ENCODE data around the gene PCNX3. TPM values are rescaled to one million over a fixed set of nuclear protein-coding genes. Genes with fewer than 3 reads are reported as not detected.

The PCNX3 gene
- total RNA-seq, 2 donors from 2014 or later: 32.0 to 67.9 TPM

DNA sequence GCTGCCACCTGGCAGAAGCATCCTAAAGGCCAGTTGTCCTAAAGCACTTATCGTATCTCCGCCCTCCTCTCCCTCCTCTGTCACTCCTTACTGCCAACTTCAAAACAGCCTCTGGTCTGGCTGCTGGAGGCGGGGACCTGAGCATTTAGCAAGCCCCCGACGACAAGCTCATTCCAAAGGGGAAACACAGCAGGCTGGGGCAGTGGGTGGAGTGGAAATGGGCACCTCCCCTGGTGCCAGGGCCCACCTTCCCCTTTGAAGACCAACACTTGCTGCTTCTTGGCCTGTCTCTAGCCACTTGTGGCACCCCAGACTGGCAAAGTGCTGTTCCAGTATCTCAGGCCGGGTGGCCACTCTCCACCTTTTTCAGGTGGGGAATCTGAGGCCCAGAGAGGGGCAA, 5.2 kb upstream of the PCNX3 start:
- no peaks in the 10 kb centered on the region for H3K27me3 ChIP-seq (replicated peaks; ENCODE audit: insufficient read depth)
- H3K4me1 ChIP-seq (replicated peaks): peaks cover 28% of the 10 kb centered on the region
- intact Hi-C loops (cut with DNase I): loop anchor here (2.0 kb wide), 1 partner anchor 34 kb away; the partner anchor contains the start of gene EHBP1L1
- no peaks in the 10 kb centered on the region for H3K9me3 ChIP-seq
- H3K36me3 ChIP-seq: peaks cover 2 to 5% of the 10 kb centered on the region in 2 donors
- peak overlapping the region in 1 of 2 donors; percentile 54 for H3K27ac ChIP-seq
- 54% methylated on average over 6 of the region's 6 CpGs for WGBS
- DNase-seq (ENCODE audit: low spot score): no peak
- H3K4me3 ChIP-seq: no peak overlapping the region
- TF ChIP-seq POLR2AphosphoS5 (IDR thresholded peaks at IDR 0.05) (no peak), POLR2A (IDR thresholded peaks at IDR 0.05) (no peak)
- TF ChIP-seq, protein P1, sequence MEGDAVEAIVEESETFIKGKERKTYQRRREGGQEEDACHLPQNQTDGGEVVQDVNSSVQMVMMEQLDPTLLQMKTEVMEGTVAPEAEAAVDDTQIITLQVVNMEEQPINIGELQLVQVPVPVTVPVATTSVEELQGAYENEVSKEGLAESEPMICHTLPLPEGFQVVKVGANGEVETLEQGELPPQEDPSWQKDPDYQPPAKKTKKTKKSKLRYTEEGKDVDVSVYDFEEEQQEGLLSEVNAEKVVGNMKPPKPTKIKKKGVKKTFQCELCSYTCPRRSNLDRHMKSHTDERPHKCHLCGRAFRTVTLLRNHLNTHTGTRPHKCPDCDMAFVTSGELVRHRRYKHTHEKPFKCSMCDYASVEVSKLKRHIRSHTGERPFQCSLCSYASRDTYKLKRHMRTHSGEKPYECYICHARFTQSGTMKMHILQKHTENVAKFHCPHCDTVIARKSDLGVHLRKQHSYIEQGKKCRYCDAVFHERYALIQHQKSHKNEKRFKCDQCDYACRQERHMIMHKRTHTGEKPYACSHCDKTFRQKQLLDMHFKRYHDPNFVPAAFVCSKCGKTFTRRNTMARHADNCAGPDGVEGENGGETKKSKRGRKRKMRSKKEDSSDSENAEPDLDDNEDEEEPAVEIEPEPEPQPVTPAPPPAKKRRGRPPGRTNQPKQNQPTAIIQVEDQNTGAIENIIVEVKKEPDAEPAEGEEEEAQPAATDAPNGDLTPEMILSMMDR (IDR thresholded peaks at IDR 0.05): no peak

DNA sequence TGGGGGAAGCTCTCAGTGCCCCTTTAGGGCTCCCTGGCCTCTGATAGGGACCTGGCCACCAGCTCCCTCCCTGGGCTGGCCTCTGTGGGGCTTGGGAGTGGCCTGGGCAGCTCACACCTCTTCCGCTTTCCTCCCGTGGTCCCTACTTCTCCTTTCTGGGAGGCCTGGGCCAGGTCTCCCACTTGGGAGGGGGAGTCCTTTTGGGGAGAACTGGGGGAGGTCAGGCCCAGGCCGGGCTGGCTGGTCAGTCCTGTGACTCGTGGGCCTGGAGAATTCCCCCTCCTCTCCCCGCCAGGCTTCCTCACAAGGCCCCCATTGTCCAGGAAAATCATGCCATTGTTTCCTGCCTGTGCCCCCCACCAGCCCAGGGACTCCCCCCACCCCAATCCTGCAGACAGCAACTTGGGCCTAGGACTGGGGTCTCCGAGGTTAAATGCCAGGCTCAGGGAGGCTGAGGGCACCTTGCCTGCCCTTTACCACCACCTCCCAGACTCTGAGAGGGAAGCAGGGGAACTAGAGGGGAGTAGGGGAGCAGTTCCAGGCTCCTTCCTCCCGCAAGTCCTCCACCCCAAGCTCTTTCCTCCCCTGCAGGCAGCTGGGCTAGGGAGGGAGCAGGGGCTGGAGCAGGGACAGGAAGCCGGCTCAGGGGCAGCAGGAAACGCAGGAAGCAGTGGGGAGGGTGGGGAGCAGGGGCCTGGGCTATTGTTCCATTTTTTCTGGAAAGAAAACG, 4.4 kb upstream of the PCNX3 start:
- no peaks in the 10 kb centered on the region for H3K27me3 ChIP-seq (replicated peaks; ENCODE audit: insufficient read depth)
- no peaks in the 10 kb centered on the region for H3K36me3 ChIP-seq
- DNase-seq (ENCODE audit: low spot score): no peak
- WGBS: 48% methylated on average over 10 of the region's 10 CpGs
- peak overlapping the region in 1 of 2 donors; percentile 54 for H3K27ac ChIP-seq
- peaks cover 28% of the 10 kb centered on the region for H3K4me1 ChIP-seq (replicated peaks)
- intact Hi-C loops (cut with DNase I): loop anchor here (2.0 kb wide), 1 partner anchor 34 kb away; the partner anchor contains the start of gene EHBP1L1
- TF ChIP-seq POLR2AphosphoS5 (IDR thresholded peaks at IDR 0.05) (no peak), POLR2A (IDR thresholded peaks at IDR 0.05) (no peak)
- TF ChIP-seq, protein P1 (IDR thresholded peaks at IDR 0.05): no peak
- H3K4me3 ChIP-seq: peak overlapping the region in 1 of 2 donors; percentile 70
- no peaks in the 10 kb centered on the region for H3K9me3 ChIP-seq

DNA sequence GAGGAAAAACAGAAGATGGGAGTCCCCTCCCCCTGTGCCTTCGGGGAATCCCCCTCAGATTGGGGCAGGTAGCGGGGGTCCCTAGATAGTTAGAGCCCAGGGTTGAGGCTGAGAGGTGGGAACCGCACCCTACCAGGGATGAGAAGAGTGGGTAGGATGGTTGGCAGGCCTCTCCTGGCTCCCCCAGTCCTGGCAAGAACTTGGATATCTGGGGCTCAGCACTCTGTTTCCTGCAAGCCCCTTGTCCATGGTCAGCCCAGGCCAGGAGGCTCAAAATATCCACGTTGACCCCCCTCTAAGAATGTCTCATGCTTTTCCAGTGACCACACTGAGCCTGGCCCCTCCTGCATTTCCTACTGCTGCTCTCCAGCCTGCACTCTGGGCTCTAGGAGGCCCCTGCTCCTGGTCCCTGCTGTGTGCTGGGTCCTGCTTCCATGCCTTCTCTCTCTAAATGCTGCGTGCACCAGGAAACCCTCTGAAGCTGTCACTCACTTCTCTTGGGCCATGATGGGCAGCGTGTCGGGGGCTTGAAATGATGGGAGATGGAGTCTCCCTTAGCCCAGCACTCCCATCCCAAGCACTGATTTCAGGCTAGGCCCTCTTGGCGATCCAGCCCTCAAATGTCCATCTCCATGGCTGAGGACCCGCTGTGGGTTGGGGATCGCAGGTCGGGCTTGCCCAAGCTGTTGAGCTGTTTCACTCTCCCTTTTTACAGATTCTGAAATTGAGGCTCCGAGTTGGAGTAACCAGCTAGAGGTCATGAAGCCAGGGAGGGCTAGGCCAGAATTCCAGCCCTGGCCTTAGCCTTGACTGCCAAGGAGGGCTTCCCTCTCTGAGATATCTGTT, 3.6 kb upstream of the PCNX3 start:
- TF ChIP-seq POLR2AphosphoS5 (IDR thresholded peaks at IDR 0.05) (no peak), POLR2A (IDR thresholded peaks at IDR 0.05) (no peak)
- TF ChIP-seq, protein P1 (IDR thresholded peaks at IDR 0.05): no peak
- Histone ChIP-seq H3K4me3 (peak overlapping the region in 1 of 2 donors; percentile 70), H3K27ac (peak overlapping the region in 1 of 2 donors; percentile 93), H3K9me3 (no peaks in the 10 kb centered on the region), H3K4me1 (replicated peaks) (peaks cover 35% of the 10 kb centered on the region), H3K36me3 (no peaks in the 10 kb centered on the region), H3K27me3 (replicated peaks; ENCODE audit: insufficient read depth) (no peaks in the 10 kb centered on the region)
- WGBS: 77% methylated on average over 12 of the region's 12 CpGs
- intact Hi-C loops (cut with DNase I): loop anchor here (2.0 kb wide), 1 partner anchor 35 kb away; the partner anchor contains the start of gene EHBP1L1
- DNase-seq (ENCODE audit: low spot score): no peak

DNA sequence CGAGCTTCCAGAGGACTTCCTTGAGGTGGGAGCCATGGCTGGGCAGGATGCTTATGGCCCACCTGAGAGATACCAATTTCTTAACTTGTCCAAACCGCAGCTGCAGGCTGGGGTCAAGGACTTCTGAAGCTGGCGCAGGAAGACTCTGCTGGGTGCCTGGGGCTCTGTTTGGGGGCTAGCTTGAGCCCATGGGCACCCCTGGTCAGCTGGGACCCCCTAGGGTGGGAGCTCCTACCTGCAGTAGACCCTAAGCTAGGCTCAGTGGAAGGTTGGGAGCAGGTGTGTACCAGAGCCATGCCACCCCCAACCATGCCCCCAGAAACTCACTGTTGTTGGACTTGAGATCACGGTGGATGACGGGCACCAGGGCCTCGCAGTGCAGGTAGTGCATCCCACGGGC, 2.9 kb upstream of the PCNX3 start:
- 67% methylated on average over 7 of the region's 7 CpGs for WGBS
- Histone ChIP-seq H3K4me3 (peak overlapping the region; percentile 70 to 75), H3K9me3 (no peaks in the 10 kb centered on the region), H3K27me3 (replicated peaks; ENCODE audit: insufficient read depth) (no peaks in the 10 kb centered on the region), H3K27ac (peak overlapping the region; percentile 93 to 94), H3K36me3 (peaks cover 0 to 5% of the 10 kb centered on the region in 2 donors), H3K4me1 (replicated peaks) (peaks cover 38% of the 10 kb centered on the region)
- TF ChIP-seq, protein P1 (IDR thresholded peaks at IDR 0.05): no peak
- no peak for TF ChIP-seq POLR2AphosphoS5 (IDR thresholded peaks at IDR 0.05)
- TF ChIP-seq POLR2A (IDR thresholded peaks at IDR 0.05): no peak
- no peak for DNase-seq (ENCODE audit: low spot score)
- intact Hi-C loops (cut with DNase I): no loop called here
